Liver (tissue), 9 donors: ENCODE results near the gene RPL39L. TPM values are rescaled to one million over a fixed set of nuclear protein-coding genes. Genes with fewer than 3 reads are reported as not detected.

Experiments
- DNase-seq: peaks from one replicate; pipeline ENCODE4 v3.0.0-alpha.2; 2017; ENCODE audit warnings: low spot score
- H3K27ac ChIP-seq, 2 donors: one replicate each; pipeline ENCODE4 v1.7.0; 2013; ENCODE audit warnings: inconsistent platforms in 2 of 2, low read length in 2 of 2, control low read depth in 1 of 2, low read depth in 1 of 2, mild to moderate bottlenecking in 1 of 2
- H3K27me3 ChIP-seq, 4 donors: one replicate each; pipeline versions ENCODE4 v1.6.1 to v1.7.0; 2013; ENCODE audit warnings: low read length in 3 of 4, inconsistent platforms in 1 of 4, mild to moderate bottlenecking in 1 of 4, moderate library complexity in 1 of 4; ENCODE audit not compliant: control insufficient read depth in 4 of 4, insufficient read depth in 4 of 4
- H3K36me3 ChIP-seq, 4 donors: one replicate each; pipeline versions ENCODE4 v1.6.1 to v1.7.0; 2013; ENCODE audit warnings: low read length in 3 of 4, mild to moderate bottlenecking in 3 of 4, low read depth in 1 of 4, moderate library complexity in 1 of 4; ENCODE audit not compliant: control insufficient read depth in 4 of 4, insufficient read depth in 3 of 4
- H3K4me1 ChIP-seq, 4 donors: one replicate each; pipeline versions ENCODE4 v1.6.1 to v1.7.0; 2013; ENCODE audit warnings: low read length in 3 of 4, mild to moderate bottlenecking in 3 of 4, moderate library complexity in 1 of 4; ENCODE audit not compliant: control insufficient read depth in 4 of 4, insufficient read depth in 4 of 4
- H3K4me3 ChIP-seq, 3 donors: one replicate each; pipeline versions ENCODE4 v1.6.1 to v1.7.0; 2013; ENCODE audit warnings: low read length in 3 of 3, control low read depth in 1 of 3, low read depth in 1 of 3, mild to moderate bottlenecking in 1 of 3
- H3K9ac ChIP-seq, 2 donors: one replicate each; pipeline ENCODE4 v1.7.0; 2013; ENCODE audit warnings: low read length in 2 of 2, mild to moderate bottlenecking in 2 of 2, moderate library complexity in 2 of 2, control low read depth in 1 of 2, low read depth in 1 of 2
- H3K9me3 ChIP-seq, 4 donors: one replicate each; pipeline versions ENCODE4 v1.6.1 to v1.7.0; 2013; ENCODE audit warnings: low read length in 3 of 4; ENCODE audit not compliant: control insufficient read depth in 4 of 4
- EGR1 ChIP-seq, 2 donors: IDR thresholded peaks; 2 replicates each; pipeline ENCODE4 v1.6.1; 2016 to 2018; ENCODE audit warnings: antibody characterized with exemption in 2 of 2, low read depth in 2 of 2
- FOXA1 ChIP-seq: IDR thresholded peaks from 2 replicates; pipeline ENCODE4 v1.6.1; 2016; ENCODE audit warnings: antibody characterized with exemption
- HNF4G ChIP-seq: IDR thresholded peaks from 2 replicates; pipeline ENCODE4 v1.6.1; 2016; ENCODE audit warnings: antibody characterized with exemption
- JUND ChIP-seq, 2 donors: IDR thresholded peaks; 2 replicates each; pipeline ENCODE4 v1.6.1; 2016; ENCODE audit warnings: antibody characterized with exemption in 2 of 2
- NR2F2 ChIP-seq: IDR thresholded peaks from 2 replicates; pipeline ENCODE4 v1.6.1; 2016; ENCODE audit warnings: antibody characterized with exemption
- RAD21 ChIP-seq, 2 donors: IDR thresholded peaks; 2 replicates each; pipeline ENCODE4 v1.6.1; 2016; ENCODE audit warnings: antibody characterized with exemption in 2 of 2, mild to moderate bottlenecking in 2 of 2
- RXRA ChIP-seq, 2 donors: IDR thresholded peaks; 2 replicates each; pipeline ENCODE4 v1.6.1; 2017 to 2018; ENCODE audit warnings: antibody characterized with exemption in 2 of 2, mild to moderate bottlenecking in 1 of 2
- SP1 ChIP-seq: IDR thresholded peaks from 2 replicates; pipeline ENCODE4 v1.6.1; 2018; ENCODE audit warnings: antibody characterized with exemption, mild to moderate bottlenecking
- YY1 ChIP-seq: IDR thresholded peaks from 2 replicates; pipeline ENCODE4 v1.6.1; 2016; ENCODE audit warnings: antibody characterized with exemption, mild to moderate bottlenecking
- WGBS: extraction: QIAGEN DNeasy Blood & Tissue Kit; methylation state at CpG from one replicate; pipeline ENCODE4 v1.1.7; 2013; 5-methylcytosine and 5-hydroxymethylcytosine counted together
- polyA plus RNA-seq, 2 donors: library from polyadenylated mRNA; stranded (reverse) in 1 of 2; unstranded in 1 of 2; fragments of 200-250 nt in 1 of 2; fragments of >200 nt in 1 of 2; fragmentation: Nextera tagmentation in 1 of 2; extraction: Ambion mirVana in 1 of 2; gene quantifications; one replicate each; pipeline versions ENCODE4 v1.2.1 to v1.2.3, GENCODE V29; 2013 to 2015
- total RNA-seq, 2 donors: library from RNA; depleted of rRNA; stranded (reverse); fragments of >200 nt; gene quantifications; one replicate each; pipeline ENCODE4 v1.2.3, GENCODE V29; 2014
- TF ChIP-seq, protein P1 (sequence below): fragments of 150-350 bp; IDR thresholded peaks from 2 replicates; pipeline ENCODE4 v1.5.1; 2017; ENCODE audit warnings: improper control_type of control experiment, low read depth, low read length; ENCODE audit not compliant: missing input control
- TF ChIP-seq, protein P2 (sequence below): IDR thresholded peaks from 2 replicates; pipeline ENCODE4 v1.6.1; 2016; ENCODE audit warnings: antibody characterized with exemption, mild to moderate bottlenecking
- TF ChIP-seq, protein P3 (sequence below): IDR thresholded peaks from 2 replicates; pipeline ENCODE4 v1.6.1; 2016; ENCODE audit warnings: antibody characterized with exemption
- TF ChIP-seq, protein P4 (sequence below): IDR thresholded peaks from 2 replicates; pipeline ENCODE4 v1.6.1; 2016; ENCODE audit warnings: antibody characterized with exemption
- TF ChIP-seq, protein P5 (sequence below): IDR thresholded peaks from 2 replicates; pipeline ENCODE4 v1.6.1; 2016; ENCODE audit warnings: antibody characterized with exemption
- donor health status: healthy.
- donor health status: healthy.
- donor health status: healthy.
- donor health status: healthy.
- donor health status: healthy.

The RPL39L gene
- total and polyA plus RNA-seq, 4 donors, result 1.1 to 6.6 (median 4.2) TPM

DNA sequence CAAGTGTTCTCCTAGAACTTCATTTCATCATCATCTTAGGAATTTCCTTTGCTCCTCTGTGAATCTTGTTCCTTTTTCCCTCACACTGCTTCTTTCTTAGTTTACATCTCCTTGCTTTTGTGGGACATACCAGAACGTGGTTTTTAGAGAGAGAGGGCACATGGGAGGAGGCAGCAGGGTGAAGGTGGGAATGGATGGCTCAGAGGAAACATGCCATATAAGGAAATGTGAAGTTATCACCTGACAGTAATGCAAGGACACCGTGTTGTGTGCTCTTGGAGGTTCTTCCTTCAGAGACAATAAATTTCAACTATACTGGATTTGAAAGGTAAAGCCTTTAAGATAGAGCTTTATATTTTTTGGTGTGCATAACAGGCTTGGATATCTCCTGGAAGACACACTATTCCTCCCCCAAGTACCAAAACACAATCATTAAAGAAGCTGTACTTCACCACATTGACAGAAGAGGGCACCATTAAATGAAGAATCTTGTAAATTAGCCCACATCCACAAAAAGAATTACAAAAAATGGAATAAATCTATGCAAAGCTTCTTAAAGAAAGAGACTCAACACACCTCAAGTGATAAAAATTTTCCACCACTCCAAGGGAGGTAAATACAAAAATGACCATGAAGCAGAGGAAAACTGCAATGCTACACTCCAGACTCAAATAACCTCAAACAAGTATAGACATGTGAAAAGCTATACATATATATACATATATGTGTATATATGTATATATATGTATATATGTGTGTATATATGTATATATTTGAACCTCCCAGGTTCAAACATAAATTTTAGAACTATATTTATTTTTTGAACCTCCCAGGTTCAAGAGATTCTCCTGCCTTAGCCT lies 26.1 kb downstream of the RPL39L start:
- H3K36me3 ChIP-seq, result no peaks in the 10 kb centered on the region
- H3K9ac ChIP-seq, result no peak overlapping the region
- no peak overlapping the region for H3K27ac ChIP-seq
- TF ChIP-seq, protein P1, sequence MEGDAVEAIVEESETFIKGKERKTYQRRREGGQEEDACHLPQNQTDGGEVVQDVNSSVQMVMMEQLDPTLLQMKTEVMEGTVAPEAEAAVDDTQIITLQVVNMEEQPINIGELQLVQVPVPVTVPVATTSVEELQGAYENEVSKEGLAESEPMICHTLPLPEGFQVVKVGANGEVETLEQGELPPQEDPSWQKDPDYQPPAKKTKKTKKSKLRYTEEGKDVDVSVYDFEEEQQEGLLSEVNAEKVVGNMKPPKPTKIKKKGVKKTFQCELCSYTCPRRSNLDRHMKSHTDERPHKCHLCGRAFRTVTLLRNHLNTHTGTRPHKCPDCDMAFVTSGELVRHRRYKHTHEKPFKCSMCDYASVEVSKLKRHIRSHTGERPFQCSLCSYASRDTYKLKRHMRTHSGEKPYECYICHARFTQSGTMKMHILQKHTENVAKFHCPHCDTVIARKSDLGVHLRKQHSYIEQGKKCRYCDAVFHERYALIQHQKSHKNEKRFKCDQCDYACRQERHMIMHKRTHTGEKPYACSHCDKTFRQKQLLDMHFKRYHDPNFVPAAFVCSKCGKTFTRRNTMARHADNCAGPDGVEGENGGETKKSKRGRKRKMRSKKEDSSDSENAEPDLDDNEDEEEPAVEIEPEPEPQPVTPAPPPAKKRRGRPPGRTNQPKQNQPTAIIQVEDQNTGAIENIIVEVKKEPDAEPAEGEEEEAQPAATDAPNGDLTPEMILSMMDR, result peak; percentile 55
- TF ChIP-seq, protein P2, sequence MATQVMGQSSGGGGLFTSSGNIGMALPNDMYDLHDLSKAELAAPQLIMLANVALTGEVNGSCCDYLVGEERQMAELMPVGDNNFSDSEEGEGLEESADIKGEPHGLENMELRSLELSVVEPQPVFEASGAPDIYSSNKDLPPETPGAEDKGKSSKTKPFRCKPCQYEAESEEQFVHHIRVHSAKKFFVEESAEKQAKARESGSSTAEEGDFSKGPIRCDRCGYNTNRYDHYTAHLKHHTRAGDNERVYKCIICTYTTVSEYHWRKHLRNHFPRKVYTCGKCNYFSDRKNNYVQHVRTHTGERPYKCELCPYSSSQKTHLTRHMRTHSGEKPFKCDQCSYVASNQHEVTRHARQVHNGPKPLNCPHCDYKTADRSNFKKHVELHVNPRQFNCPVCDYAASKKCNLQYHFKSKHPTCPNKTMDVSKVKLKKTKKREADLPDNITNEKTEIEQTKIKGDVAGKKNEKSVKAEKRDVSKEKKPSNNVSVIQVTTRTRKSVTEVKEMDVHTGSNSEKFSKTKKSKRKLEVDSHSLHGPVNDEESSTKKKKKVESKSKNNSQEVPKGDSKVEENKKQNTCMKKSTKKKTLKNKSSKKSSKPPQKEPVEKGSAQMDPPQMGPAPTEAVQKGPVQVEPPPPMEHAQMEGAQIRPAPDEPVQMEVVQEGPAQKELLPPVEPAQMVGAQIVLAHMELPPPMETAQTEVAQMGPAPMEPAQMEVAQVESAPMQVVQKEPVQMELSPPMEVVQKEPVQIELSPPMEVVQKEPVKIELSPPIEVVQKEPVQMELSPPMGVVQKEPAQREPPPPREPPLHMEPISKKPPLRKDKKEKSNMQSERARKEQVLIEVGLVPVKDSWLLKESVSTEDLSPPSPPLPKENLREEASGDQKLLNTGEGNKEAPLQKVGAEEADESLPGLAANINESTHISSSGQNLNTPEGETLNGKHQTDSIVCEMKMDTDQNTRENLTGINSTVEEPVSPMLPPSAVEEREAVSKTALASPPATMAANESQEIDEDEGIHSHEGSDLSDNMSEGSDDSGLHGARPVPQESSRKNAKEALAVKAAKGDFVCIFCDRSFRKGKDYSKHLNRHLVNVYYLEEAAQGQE, result no peak
- TF ChIP-seq, protein P3, sequence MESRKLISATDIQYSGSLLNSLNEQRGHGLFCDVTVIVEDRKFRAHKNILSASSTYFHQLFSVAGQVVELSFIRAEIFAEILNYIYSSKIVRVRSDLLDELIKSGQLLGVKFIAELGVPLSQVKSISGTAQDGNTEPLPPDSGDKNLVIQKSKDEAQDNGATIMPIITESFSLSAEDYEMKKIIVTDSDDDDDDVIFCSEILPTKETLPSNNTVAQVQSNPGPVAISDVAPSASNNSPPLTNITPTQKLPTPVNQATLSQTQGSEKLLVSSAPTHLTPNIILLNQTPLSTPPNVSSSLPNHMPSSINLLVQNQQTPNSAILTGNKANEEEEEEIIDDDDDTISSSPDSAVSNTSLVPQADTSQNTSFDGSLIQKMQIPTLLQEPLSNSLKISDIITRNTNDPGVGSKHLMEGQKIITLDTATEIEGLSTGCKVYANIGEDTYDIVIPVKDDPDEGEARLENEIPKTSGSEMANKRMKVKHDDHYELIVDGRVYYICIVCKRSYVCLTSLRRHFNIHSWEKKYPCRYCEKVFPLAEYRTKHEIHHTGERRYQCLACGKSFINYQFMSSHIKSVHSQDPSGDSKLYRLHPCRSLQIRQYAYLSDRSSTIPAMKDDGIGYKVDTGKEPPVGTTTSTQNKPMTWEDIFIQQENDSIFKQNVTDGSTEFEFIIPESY, result no peak
- TF ChIP-seq FOXA1 (no peak), SP1 (no peak), EGR1 (IDR thresholded peaks at IDR 0.05; ENCODE audit: low read depth in 2 of 2) (no peak), RAD21 (IDR thresholded peaks at IDR 0.05) (peak; percentile 78 to 82), YY1 (no peak), JUND (IDR thresholded peaks at IDR 0.05) (no peak)
- TF ChIP-seq, protein P4, sequence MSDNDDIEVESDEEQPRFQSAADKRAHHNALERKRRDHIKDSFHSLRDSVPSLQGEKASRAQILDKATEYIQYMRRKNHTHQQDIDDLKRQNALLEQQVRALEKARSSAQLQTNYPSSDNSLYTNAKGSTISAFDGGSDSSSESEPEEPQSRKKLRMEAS, result no peak
- TF ChIP-seq, protein P5, sequence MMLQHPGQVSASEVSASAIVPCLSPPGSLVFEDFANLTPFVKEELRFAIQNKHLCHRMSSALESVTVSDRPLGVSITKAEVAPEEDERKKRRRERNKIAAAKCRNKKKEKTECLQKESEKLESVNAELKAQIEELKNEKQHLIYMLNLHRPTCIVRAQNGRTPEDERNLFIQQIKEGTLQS, result no peak
- no peaks in the 10 kb centered on the region for H3K27me3 ChIP-seq
- no peak for DNase-seq
- no peaks in the 10 kb centered on the region for H3K4me1 ChIP-seq
- no peaks in the 10 kb centered on the region for H3K9me3 ChIP-seq
- H3K4me3 ChIP-seq, result no peak overlapping the region
- WGBS, result 27% methylated on average over 2 of the region's 2 CpGs

DNA sequence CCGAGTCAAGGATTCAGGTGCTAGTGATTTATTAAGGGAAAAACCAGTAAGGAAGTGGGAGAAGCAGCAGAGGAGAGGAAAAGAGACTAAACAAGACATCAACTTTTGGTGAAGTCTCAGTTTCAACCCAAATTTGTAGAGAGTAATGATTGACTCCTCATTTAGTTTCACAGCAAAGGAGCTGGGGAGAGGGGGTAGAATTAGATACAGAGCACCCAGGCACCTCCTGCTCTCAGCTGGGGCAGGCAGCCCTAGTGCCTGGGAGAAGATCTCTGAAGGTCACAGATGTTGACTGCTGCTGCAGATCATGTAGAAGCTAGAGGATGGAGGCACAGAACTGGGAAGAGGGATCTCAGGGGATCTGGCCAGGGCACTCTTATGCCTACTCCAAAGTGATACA lies 29.1 kb downstream of the RPL39L start:
- 87% methylated on average over 1 of the region's 1 CpG for WGBS
- TF ChIP-seq RXRA (IDR thresholded peaks at IDR 0.05), result no peak
- TF ChIP-seq, protein P3, result no peak
- TF ChIP-seq, protein P5, result no peak
- no peak for TF ChIP-seq HNF4G
- no peak for TF ChIP-seq NR2F2

More for the DNA sequence above, 29.1 kb downstream of the RPL39L start:
- DNase-seq, result no peak
- no peak overlapping the region for H3K27ac ChIP-seq
- no peaks in the 10 kb centered on the region for H3K9me3 ChIP-seq
- H3K27me3 ChIP-seq, result no peaks in the 10 kb centered on the region
- no peaks in the 10 kb centered on the region for H3K4me1 ChIP-seq
- H3K9ac ChIP-seq, result no peak overlapping the region
- H3K36me3 ChIP-seq, result no peaks in the 10 kb centered on the region
- no peak overlapping the region for H3K4me3 ChIP-seq
